Choroid plexus epithelial cell (primary cell): ENCODE data around the gene PHLDB2.

Source experiments
- DNase-seq: peaks from one replicate; pipeline ENCODE4 v3.0.0-alpha.2; 2010; ENCODE audit warnings: low read depth
- H3K4me3 ChIP-seq: 2 replicates; pipeline ENCODE4 v1.5.1; 2011; ENCODE audit warnings: low read depth, mild to moderate bottlenecking, control low read depth, low read length, moderate library complexity
- TF ChIP-seq, protein P1 (sequence below): conservative IDR thresholded peaks from 2 replicates; pipeline ENCODE4 v1.5.1; 2011; ENCODE audit warnings: low read depth, mild to moderate bottlenecking, control low read depth, inconsistent platforms, low read length, moderate library complexity

Gene PHLDB2

DNA sequence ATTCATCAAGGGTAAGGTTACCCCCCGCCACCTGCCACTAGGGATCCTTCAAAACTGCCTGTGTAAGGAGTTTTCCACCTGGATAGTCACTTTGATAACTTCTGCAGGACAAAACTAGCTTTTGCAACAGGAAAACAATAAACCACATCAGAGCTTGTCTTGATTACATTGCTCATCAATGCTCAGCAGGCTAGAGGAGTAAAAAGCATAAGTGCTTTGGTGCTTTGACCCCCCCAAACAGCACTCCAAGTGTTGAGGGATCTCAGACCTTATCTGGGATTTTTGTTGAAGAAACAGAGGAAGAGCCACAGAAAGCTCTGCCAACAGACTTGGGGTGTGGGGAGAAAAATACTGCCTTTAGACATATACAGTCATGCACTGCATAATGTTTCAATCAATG is 10.8 kb upstream of the PHLDB2 start:
- TF ChIP-seq, protein P1, sequence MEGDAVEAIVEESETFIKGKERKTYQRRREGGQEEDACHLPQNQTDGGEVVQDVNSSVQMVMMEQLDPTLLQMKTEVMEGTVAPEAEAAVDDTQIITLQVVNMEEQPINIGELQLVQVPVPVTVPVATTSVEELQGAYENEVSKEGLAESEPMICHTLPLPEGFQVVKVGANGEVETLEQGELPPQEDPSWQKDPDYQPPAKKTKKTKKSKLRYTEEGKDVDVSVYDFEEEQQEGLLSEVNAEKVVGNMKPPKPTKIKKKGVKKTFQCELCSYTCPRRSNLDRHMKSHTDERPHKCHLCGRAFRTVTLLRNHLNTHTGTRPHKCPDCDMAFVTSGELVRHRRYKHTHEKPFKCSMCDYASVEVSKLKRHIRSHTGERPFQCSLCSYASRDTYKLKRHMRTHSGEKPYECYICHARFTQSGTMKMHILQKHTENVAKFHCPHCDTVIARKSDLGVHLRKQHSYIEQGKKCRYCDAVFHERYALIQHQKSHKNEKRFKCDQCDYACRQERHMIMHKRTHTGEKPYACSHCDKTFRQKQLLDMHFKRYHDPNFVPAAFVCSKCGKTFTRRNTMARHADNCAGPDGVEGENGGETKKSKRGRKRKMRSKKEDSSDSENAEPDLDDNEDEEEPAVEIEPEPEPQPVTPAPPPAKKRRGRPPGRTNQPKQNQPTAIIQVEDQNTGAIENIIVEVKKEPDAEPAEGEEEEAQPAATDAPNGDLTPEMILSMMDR, result no peak
- DNase-seq, result no peak
- H3K4me3 ChIP-seq, result no peak overlapping the region

- no peak for DNase-seq
- TF ChIP-seq, protein P1, result no peak
- H3K4me3 ChIP-seq, result no peak overlapping the region
Measured at GRCh38 chr3:111848778-111849177, 10.3 kb upstream of the PHLDB2 start.

DNA sequence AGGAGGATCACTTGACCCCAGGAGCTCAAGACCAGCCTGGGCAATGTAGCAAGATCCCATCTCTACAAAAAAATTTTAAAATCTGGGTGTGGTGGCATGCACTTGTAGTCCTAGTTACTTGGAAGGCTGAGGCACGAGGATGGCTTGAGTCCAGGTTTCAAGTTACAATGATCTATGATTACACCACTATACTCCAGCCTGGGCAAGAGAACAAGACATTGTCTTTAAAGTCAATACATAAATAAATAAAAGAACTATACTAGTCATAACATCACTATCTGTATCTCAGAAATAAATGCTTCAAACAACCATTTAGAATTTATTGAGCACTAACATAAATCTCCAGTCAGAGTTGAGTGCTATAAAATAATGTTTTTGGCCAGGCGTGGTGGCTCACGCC is 8.5 kb upstream of the PHLDB2 start:
- no peak overlapping the region for H3K4me3 ChIP-seq
- TF ChIP-seq, protein P1, result no peak
- peak; percentile 74 for DNase-seq

- H3K4me3 ChIP-seq, result no peak overlapping the region
- DNase-seq, result peak; percentile 61
- TF ChIP-seq, protein P1, result no peak
Measured at GRCh38 chr3:111851511-111851954, 7.5 kb upstream of the PHLDB2 start.

DNA sequence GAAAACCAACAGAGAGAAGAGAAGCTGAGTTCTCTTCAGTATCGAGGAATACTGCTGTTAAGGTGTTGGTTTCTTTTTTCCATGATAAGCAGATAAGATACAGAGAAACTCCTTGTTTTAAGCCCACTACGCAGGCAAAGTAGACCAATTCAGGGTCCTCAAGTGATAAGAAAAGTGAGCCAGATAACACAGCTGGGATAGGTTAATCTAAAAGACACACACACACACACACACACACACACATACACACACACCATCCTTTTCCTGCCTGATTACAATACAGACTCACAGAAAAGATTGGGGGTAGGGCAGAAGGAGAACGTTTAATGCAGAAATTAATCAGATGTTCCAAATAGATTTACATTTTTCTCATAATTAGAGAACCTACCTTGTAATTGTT is 6.5 kb upstream of the PHLDB2 start:
- TF ChIP-seq, protein P1, result no peak
- DNase-seq, result peak; percentile 45
- H3K4me3 ChIP-seq, result no peak overlapping the region

DNA sequence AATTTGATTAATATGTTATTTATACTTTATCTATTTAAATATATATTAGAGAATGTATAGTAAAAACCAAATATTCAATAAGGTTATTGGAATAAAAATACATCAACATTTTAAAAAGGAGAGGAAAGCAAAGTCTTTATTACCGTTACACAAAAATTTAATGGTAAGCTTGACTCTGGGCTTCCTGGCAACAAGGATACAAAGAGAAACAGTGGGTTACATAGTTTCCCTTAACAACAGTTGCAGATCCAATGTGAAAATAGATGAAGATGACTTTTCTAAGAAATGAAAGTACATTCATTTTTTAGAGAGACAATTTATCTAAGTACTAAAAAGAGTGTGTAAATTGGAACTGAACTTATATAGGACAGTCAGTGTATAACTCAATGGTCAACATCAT is 6.0 kb upstream of the PHLDB2 start:
- no peak overlapping the region for H3K4me3 ChIP-seq
- no peak for DNase-seq
- TF ChIP-seq, protein P1, result no peak

GRCh38 chr3:111854990-111855389 is 4.1 kb upstream of the PHLDB2 start:
- TF ChIP-seq, protein P1, result no peak
- H3K4me3 ChIP-seq, result no peak overlapping the region
- no peak for DNase-seq
